HG02943 (cell line): Measurements from ENCODE around the gene FAM83E.
A peak's percentile ranks its signal among the peaks of the same experiment; 100 is the strongest.

Experiments
- ATAC-seq: cut with Tn5 transposase; IDR thresholded peaks from one replicate; pipeline ENCODE4 v1.9.1; 2021; ENCODE audit warnings: mild to moderate bottlenecking, low read depth, moderate library complexity; ENCODE audit not compliant: unreplicated experiment

Gene FAM83E

GRCh38 chr19:48629599-48630295 is 14.9 kb upstream of the FAM83E start:
- ATAC-seq: no peak

- no peak for ATAC-seq
These were observed 14.4 kb upstream of the FAM83E start for GRCh38 chr19:48629297-48629598.

- ATAC-seq: no peak
These were observed 13.8 kb upstream of the FAM83E start for GRCh38 chr19:48628486-48629296.

GRCh38 chr19:48627865-48628314 is 13.0 kb upstream of the FAM83E start:
- no peak for ATAC-seq

GRCh38 chr19:48627201-48627864 is 12.5 kb upstream of the FAM83E start:
- ATAC-seq: no peak

- no peak for ATAC-seq
These were observed 11.0 kb upstream of the FAM83E start for GRCh38 chr19:48625891-48626327.

- no peak for ATAC-seq
These were observed 10.2 kb upstream of the FAM83E start for GRCh38 chr19:48624791-48625723.

GRCh38 chr19:48624067-48624594 is 9.3 kb upstream of the FAM83E start:
- ATAC-seq: peak; percentile 51

- ATAC-seq: no peak
These were observed 8.7 kb upstream of the FAM83E start for GRCh38 chr19:48623556-48624066.

- ATAC-seq: no peak
These were observed 5.1 kb upstream of the FAM83E start for GRCh38 chr19:48619692-48620585.

- ATAC-seq: peak; percentile 86
These were observed 4.2 kb upstream of the FAM83E start, which contains the start of the genes RPL18 and SPHK2 for GRCh38 chr19:48618916-48619691. TSS of gene RPL18 (minus strand) at chr19:48619178. CDS start at chr19:48619143, 35 bp downstream. TSS of gene SPHK2 (plus strand) at chr19:48619506. CDS start at chr19:48620515, 1,009 bp downstream.

GRCh38 chr19:48618278-48618915 is 3.5 kb upstream of the FAM83E start:
- ATAC-seq: no peak

GRCh38 chr19:48617146-48617937 is 2.5 kb upstream of the FAM83E start:
- no peak for ATAC-seq

- ATAC-seq: no peak
These were observed 1.7 kb upstream of the FAM83E start for GRCh38 chr19:48616491-48617056.

- ATAC-seq: no peak
These were observed 1.2 kb upstream of the FAM83E start for GRCh38 chr19:48616041-48616436.
